Stimulated activated CD4-positive, alpha-beta T cell treated with anti-CD3 and anti-CD28 coated beads, TNF-alpha, amount 100 ng/mL, for 24 hours (primary cell): ENCODE results near the gene NYAP1.
"Not testable (repeated sequence)": the region's sequence is repeated elsewhere in the genome, so short reads cannot be mapped to it uniquely, and the experiment has no call there.

Experiments used
- DNase-seq, 3 experiments: peaks; one replicate each; pipeline ENCODE4 v3.0.0-alpha.2; 2020; ENCODE audit warnings: low read depth in 3 of 3

NYAP1 gene

DNA sequence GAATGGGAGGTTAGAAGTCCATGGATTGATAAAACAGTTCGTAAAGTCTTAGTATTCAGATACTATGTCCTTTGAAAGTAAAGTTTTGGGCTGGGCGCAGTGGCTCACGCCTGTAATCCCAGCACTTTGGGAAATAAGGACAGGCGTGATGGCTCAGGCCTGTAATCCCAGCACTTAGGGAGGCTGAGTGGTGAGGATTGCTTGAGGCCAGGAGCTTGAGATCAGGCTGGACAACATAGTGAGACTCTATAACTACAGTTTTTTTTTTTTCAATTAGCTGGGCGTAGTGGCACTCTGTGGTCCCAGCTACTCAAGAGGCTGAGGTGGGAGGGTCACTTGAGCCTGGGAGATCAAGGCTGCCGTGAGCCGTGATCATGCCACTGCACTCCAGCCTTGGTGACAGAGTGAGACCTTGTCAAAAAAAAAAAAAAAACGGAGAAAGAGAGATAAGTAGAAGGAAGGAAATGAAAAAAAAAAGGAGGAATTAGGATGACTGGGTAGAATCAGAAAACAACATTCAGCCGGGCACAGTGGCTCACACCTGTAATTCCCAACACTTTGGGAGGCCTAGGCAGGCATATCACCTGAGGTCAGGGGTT, 29.6 kb downstream of the NYAP1 start:
- DNase-seq: no peak

DNA sequence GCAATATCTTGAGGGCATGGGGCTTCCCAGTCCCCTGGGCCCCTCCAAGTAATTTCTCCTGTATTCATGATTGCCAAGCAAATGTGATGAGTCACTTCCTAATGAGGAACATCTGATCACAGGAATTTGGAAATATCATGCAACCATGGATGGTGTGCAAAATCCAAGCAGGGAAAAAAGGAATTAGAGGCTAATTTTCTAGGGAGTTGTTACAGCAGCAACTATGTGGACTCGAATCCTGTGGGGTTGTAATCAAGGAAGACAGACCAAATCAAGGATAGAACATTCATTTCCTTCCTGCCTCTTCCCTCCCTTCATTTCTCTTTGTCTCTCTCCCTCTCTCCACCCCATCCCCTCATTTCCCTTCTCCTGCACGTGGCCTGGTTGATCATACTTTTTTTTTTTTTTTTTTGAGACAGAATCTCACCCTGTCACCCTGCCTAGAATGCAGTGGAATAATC, 31.4 kb downstream of the NYAP1 start:
- no peak for DNase-seq

DNA sequence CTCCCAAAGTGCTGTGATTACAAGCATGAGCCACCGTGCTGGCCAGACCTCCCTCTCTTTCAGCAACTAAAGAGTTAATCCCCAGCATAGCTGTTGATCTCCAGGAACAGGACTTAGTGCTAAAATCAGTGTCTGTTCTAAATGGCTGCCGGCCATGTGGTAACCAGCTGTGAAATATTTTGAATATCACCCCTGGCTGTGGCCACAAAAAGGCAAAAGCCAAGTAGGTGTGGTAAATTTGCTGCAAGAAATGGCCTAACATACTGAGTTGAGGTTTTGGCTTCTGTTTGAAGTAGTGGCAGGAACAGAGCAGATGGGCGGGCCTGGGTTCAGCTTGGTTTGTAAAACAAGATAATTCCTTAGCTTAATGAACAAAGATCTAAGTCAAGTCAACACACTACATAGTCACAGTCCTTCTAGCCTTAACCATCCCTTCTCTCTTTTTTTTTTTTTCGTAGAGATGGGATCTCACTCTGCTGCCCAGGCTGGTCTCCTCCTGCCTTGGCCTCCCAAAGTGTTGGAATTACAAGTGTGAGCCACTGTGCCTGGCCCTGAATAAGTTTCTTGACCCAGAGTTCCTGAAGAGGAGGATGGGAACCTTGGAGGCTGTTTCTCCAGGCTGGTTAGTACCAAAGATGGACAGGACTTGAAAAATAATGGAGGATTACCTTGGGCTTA, 32.5 kb downstream of the NYAP1 start:
- no peak for DNase-seq

GRCh38 chr7:100517305-100517704, 33.6 kb downstream of the NYAP1 start:
- no peak for DNase-seq

DNA sequence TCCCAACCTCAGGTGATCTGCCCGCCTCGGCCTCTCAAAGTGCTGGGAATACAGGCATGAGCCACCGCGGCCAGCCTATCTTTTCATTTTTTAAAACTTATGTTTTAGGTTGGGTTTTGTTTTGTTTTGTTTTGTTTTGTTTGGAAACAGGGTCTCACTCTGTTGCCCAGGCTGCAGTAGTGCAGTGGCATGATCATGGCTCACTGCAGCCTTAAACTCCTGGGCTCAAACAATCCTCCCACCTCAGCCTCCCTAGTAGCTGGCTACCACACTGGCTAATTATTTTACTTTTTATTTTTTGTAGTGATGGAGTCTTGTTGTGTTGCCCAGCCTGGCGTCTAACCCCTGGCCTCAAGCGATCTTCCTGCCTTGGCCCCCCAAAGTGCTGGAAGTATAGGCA, 35.9 kb downstream of the NYAP1 start:
- no peak for DNase-seq

GRCh38 chr7:100520138-100520537, 36.4 kb downstream of the NYAP1 start:
- DNase-seq: no peak

DNA sequence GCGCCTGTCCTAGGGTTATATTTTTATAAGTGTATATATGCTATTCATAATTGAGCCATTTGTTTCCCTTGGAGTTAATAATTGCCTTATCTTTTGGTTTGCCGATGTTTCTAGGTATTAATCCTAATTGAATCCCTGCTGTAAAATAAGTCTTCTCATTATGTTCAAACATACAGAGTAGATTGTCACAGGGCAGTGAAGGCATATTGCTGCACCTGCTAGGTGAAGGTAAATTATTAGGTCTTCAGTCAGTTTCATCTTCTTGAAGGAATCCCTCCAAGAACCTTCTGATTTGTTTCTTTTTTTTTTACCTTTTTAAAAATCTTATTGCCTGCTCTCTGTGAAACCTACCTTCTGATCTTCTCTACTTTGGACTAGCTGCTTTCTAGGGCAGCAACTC, 37.3 kb downstream of the NYAP1 start:
- no peak for DNase-seq

GRCh38 chr7:100521909-100522593, 38.3 kb downstream of the NYAP1 start:
- not testable (repeated sequence) for DNase-seq

DNA sequence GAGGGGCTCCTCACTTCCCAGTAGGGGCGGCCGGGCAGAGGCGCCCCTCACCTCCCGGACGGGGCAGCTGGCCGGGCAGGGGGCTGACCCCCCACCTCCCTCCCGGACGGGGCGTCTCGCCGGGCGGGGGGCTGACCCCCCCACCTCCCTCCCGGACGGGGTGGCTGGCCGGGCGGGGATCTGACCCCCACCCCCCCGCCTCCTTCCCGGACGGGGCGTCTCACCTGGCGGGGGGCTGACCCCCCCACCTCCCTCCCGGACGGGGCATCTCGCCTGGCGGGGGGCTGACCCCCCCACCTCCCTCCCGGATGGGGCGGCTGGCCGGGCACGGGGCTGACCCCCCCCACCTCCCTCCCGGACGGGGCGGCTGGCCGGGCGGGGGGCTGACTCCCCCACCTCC, 39.5 kb downstream of the NYAP1 start:
- DNase-seq: not testable (repeated sequence)

DNA sequence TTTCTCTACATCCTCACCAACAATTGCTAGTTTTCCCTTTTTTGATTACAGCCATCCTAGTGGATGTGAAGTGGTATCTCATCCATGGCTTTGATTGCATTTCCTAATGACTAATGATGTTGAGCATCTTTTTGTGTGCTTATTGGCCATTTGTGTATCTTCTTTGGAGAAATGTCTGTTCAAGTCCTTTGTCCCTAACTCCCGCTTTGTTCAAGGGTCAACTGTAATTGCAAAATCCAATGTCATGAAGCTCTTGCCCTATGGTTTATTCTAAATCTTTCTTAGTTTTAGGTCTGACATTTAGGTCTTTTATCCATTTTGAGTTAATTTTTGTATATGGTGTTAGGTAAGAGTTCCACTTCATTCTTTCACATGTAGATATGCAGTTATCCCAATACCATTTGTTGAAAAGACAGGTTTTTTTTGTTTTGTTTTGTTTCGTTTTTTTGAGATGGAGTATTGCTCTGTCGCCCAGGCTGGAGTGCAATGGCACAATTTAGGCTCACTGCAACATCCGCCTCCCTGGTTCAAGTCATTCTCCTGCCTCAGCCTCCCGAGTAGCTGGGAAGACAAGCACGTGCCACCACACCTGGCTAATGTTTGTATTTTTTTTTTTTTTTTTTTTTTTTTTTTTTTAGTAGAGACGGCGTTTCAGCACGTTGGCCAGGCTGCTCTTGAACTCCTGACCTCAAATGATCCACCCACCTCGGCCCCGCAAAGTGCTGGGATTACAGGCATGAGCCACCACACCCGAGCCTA, 44.6 kb downstream of the NYAP1 start:
- not testable (repeated sequence) for DNase-seq

DNA sequence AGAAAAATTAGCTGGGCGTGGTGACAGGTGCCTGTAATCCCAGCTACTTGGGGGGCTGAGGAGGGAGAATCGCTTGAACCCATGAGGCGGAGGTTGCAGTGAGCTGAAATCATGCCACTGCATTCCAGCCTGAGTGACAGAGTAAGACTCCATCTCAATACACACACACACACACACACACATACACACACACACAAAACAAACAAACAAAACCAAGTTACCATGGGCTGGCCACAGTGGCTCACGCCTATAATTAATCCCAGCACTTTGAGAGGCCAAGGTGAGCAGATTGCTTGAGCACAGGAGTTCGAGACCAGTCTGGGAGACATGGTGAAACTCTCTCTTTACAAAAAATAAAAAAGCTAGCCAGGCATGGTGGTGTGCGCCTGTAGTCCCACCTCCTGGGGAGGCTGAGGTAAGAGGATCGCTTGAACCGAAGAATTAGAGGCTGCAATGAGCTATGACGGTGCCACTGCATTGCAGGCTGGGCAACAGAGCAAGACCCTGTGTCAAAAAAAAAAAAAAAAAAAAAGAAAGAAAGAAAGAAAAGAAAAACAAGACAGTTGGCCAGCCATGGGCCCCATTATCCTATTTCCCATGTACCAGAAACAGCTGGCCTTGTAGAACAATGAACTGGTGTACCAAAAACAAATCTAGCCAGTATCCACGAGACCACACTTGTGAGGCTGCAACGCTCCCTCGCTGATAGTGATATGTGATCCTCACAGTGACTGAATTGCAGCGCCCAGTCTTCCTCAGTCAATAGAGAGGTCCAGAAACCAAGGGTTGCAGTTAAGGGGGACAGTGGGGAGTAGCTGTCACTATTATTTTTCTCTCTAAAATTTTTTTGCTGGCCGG, 48.7 kb downstream of the NYAP1 start:
- no peak for DNase-seq

DNA sequence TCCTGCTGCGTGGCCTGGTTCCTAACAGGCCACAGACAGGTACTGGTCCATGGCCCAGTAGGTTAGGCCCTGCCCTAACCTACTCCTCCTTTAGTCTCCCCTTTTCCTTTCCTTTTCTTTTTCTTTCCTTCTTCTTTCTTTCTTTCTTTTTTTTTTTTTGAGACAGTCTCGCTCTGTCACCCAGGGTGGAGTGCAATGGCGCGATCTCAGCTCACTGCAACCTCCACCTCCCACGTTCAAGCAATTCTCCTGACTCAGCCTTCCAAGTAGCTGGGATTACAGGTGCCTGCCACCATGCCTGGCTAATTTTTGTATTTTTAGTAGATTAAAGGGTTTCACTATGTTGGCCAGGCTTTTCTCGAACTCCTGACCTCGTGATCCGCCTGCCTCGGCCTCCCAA, 52.3 kb downstream of the NYAP1 start:
- DNase-seq: not testable (repeated sequence)

- not testable (repeated sequence) for DNase-seq
Measured at GRCh38 chr7:100536695-100537094, 53.0 kb downstream of the NYAP1 start.

DNA sequence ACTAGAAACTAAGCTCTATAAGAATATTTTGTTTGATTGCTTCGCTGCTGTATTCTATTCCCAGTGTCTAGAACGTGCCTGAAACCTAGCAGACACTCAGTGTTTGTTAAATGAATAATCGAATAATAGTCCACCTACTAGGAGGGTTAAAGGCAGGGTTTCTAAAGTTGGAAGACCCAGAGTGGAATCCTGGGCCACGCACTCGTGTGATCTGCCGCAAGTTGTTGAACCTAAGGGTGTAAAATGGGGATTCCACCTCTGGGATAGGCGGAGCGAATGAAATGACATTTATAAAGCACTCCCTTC, 54.6 kb downstream of the NYAP1 start:
- no peak for DNase-seq

DNA sequence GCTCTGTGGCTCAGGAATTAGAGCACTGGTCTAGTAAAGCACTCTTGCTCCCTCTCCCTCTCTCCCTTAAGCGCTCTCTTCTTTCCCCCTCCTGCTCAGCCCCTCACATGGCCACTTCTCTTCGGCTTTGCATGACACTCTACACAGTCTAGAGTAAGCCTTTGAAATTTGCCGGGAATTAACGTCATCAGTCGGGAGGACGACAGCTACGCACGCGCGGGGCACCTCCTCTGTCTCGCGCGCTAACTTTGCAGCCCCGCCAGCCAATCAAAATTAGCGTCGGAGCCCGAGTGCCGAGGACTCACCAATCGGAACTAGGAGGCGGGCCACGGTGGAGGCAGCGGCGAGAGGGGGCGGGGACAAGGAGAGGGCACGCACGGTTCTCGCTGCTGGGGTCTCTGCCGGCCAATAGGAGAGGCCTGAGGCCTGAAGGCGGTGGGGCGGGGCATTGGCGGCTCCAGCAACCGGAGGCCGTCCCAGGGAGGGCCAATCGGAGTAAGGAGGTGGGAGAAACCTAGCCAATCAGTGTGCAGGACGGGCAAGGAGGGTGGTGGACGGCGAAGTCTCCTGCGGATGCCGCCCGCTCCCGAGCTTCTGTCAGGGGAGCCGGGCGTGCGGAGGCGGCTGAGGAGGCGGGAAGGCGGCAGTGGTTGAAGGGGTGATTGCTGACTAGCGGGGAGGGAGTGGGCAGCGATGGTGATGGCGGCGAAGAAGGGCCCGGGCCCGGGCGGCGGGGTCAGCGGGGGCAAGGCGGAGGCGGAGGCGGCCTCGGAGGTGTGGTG, 55.1 kb downstream of the NYAP1 start, which contains the start of gene AGFG2:
Gene AGFG2 (plus strand): TSS at position 550 of the 782 bp plus-strand sequence. CDS start 144 bp downstream, at position 694.
- peak; percentile 100 for DNase-seq

DNA sequence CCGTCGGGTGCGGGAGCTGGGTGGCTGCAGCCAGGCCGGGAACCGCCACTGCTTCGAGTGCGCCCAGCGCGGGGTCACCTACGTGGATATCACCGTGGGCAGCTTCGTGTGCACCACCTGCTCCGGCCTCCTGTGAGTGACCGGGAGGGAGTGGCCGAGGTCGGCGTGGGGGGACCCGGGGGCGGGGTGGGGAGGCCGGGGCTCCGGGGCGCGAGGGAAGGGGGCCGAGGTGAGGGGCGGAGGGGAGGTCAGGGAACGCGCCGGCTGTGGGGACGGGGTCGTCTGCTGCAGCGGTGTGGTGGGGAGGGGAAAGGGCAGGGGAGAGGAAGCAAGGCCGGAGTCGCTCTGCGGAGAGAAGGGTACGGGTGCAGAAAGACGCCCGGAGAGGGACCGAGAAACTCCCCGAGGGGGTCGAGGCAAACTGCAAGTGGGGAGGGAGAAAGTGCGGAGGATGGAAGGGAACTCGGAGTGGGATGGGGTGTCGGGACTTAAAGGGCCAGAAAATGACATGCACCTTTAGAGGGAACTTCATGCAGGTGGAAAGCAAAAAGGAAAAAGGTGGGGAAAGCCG, 55.8 kb downstream of the NYAP1 start:
- no peak for DNase-seq

DNA sequence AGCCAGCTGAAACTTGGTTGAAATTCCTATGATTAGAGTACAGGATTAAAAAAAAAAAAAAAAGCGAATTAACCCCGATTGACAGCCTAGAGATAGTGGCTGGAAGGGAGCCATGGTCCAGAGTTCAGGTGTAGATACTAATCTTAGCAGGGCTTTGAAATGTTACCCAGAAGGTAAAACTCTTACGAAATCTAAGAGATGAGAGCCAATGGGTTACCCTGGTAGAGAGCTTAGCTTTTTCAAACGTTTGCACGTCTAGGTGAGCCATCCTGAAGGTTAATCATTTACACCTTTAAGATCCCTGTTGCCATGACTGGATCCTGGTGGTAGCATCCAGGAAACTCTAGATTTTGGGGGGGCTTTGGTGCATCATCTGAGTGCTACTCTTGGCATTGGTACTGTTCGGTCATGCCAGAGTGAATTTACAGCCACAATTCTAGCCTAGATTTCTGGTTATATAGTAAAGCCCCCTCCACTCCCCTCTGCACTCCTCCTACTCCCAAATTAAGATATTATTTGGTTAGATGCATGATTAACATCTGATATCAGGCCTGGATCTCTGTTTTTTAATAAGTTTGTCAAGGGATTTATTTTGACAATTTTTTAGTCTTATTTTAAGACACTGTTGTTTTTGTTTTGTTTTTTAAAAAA, 56.5 kb downstream of the NYAP1 start:
- DNase-seq: no peak

- not testable (repeated sequence) for DNase-seq
Measured at GRCh38 chr7:100541309-100541708, 57.6 kb downstream of the NYAP1 start.

DNA sequence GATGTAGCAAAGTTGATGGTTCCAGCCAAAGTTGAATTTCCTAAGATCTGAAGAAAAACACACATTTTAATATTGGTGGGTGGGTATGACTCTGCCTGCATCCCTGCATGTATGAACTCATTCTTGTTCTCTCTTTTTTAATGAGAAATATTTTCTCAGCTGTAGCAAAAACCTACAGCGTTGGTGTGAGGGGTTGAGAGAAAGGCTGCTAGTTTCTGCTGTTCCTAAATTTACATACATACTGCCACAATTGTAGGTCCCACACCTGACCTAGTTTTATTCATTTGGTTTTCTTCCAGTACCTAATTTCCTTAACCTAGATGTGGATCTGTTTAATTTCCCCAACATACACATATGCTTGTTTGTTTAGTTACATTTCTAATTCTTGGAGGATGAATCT, 59.9 kb downstream of the NYAP1 start:
- DNase-seq: no peak

DNA sequence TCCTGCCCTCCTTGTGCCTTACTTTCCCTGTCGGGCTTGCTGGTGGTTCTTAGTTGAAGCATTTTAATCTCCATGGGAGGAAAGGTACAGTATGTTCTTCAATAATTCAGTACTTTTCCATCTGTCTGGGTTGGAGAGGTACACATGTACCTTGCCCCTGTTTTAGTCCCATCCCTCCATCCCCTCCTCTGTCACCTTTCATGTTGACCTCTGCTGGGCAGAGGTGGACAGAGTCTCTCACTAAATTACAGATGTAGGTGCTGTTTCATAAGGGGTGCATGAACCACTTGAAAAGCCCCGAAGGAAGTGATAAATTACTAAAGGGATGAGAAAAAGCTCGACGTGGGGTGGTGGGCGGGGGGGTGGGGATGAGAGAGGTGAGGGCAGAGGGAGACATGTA, 60.7 kb downstream of the NYAP1 start:
- DNase-seq: no peak
